ENCODE measurements around the gene GAL3ST3.

GAL3ST3 gene

GRCh38 chr11:66076561-66076960, 27.6 kb upstream of the GAL3ST3 start:
- TF ChIP-seq CTCF (IDR thresholded peaks at IDR 0.05; ENCODE audit: control extremely low read depth, extremely low read depth, low read depth, missing control alignments) = no peak
- ChIA-PET CTCF (interaction anchor here (0.7 to 7.2 kb wide), 4 partner anchors 6 to 59 kb away, joined by 3 to 62 read pairs (median 3); partner anchors contain the start of gene PACS1), POLR2A (no interaction called here)
- no peak for DNase-seq (ENCODE audit: extremely low spot score)

DNA sequence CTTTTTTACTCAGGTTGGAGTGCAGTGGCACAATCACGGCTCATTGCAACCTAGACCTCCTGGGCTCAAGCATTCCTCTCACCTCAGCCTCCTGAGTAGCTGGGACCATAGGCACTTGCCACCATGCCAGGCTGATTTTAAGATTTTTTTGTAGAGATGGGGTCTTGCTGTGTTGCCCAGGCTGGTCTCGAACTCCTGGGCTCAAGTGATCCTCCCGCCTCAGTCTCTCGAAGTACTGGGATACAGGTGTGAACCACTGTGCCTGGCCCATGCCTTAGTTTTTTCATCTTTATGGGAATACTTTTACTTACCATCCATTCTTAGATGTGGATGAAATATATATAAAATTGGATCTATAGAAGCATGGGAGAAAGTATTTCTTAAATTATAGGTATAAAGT, 26.3 kb upstream of the GAL3ST3 start:
- CTCF ChIA-PET = interaction anchor here (1.1 to 1.7 kb wide), 2 partner anchors 30 to 39 kb away, joined by 3 to 11 read pairs; no protein-coding TSS in a partner anchor
- POLR2A ChIA-PET = no interaction called here
- no peak for TF ChIP-seq CTCF (IDR thresholded peaks at IDR 0.05; ENCODE audit: control extremely low read depth, extremely low read depth, low read depth, missing control alignments)
- DNase-seq (ENCODE audit: extremely low spot score) = no peak

- no peak for TF ChIP-seq CTCF (IDR thresholded peaks at IDR 0.05; ENCODE audit: control extremely low read depth, extremely low read depth, low read depth, missing control alignments)
- DNase-seq (ENCODE audit: extremely low spot score) = no peak
- CTCF ChIA-PET = interaction anchor here (1.7 to 7.1 kb wide), 2 partner anchors 6 to 29 kb away, joined by 11 to 62 read pairs; no protein-coding TSS in a partner anchor
- POLR2A ChIA-PET = interaction anchor here (0.6 kb wide), 1 partner anchor 385 kb away, joined by 4 read pairs; no protein-coding TSS in a partner anchor
Observed at GRCh38 chr11:66073669-66074068, 24.7 kb upstream of the GAL3ST3 start.

GRCh38 chr11:66072518-66072917, 23.6 kb upstream of the GAL3ST3 start:
- no peak for DNase-seq (ENCODE audit: extremely low spot score)
- ChIA-PET CTCF (interaction anchor here (6.8 to 7.1 kb wide), 2 partner anchors 7 to 42 kb away, joined by 43 to 62 read pairs; no protein-coding TSS in a partner anchor), POLR2A (interaction anchor here (0.6 kb wide), 1 partner anchor 1222 kb away, joined by 4 read pairs; no protein-coding TSS in a partner anchor)
- no peak for TF ChIP-seq CTCF (IDR thresholded peaks at IDR 0.05; ENCODE audit: control extremely low read depth, extremely low read depth, low read depth, missing control alignments)

GRCh38 chr11:66072081-66072480, 23.1 kb upstream of the GAL3ST3 start:
- ChIA-PET POLR2A (interaction anchor here (0.6 kb wide), 1 partner anchor 1221 kb away, joined by 4 read pairs; no protein-coding TSS in a partner anchor), CTCF (interaction anchor here (1.0 to 7.1 kb wide), 3 partner anchors 7 to 68 kb away, joined by 3 to 62 read pairs (median 43); no protein-coding TSS in a partner anchor)
- no peak for TF ChIP-seq CTCF (IDR thresholded peaks at IDR 0.05; ENCODE audit: control extremely low read depth, extremely low read depth, low read depth, missing control alignments)
- no peak for DNase-seq (ENCODE audit: extremely low spot score)

- DNase-seq (ENCODE audit: extremely low spot score) = no peak
- no peak for TF ChIP-seq CTCF (IDR thresholded peaks at IDR 0.05; ENCODE audit: control extremely low read depth, extremely low read depth, low read depth, missing control alignments)
- CTCF ChIA-PET = interaction anchor here (0.8 to 7.1 kb wide), 6 partner anchors 8 to 68 kb away, joined by 3 to 62 read pairs (median 22); no protein-coding TSS in a partner anchor
- POLR2A ChIA-PET = interaction anchor here (1.3 kb wide), 1 partner anchor 14 kb away, joined by 3 read pairs; no protein-coding TSS in a partner anchor
Observed at GRCh38 chr11:66071381-66071801, 22.4 kb upstream of the GAL3ST3 start.
